GM19193 (cell line): Measurements from ENCODE around the gene CYP1A1.

Source experiments
- POLR2A ChIP-seq: IDR thresholded peaks from 4 replicates; pipeline ENCODE4 v1.6.1; 2011; ENCODE audit not compliant: insufficient read depth, insufficient read length; ENCODE audit errors: extremely low read depth

Gene CYP1A1, protein sequence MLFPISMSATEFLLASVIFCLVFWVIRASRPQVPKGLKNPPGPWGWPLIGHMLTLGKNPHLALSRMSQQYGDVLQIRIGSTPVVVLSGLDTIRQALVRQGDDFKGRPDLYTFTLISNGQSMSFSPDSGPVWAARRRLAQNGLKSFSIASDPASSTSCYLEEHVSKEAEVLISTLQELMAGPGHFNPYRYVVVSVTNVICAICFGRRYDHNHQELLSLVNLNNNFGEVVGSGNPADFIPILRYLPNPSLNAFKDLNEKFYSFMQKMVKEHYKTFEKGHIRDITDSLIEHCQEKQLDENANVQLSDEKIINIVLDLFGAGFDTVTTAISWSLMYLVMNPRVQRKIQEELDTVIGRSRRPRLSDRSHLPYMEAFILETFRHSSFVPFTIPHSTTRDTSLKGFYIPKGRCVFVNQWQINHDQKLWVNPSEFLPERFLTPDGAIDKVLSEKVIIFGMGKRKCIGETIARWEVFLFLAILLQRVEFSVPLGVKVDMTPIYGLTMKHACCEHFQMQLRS

GRCh38 chr15:74725225-74725774 lies at the start of gene CYP1A1:
Gene CYP1A1, minus strand, starts transcription at chr15:74725528. Its CDS starts 2,431 bp downstream, at chr15:74723097.
- no peak for TF ChIP-seq POLR2A

DNA sequence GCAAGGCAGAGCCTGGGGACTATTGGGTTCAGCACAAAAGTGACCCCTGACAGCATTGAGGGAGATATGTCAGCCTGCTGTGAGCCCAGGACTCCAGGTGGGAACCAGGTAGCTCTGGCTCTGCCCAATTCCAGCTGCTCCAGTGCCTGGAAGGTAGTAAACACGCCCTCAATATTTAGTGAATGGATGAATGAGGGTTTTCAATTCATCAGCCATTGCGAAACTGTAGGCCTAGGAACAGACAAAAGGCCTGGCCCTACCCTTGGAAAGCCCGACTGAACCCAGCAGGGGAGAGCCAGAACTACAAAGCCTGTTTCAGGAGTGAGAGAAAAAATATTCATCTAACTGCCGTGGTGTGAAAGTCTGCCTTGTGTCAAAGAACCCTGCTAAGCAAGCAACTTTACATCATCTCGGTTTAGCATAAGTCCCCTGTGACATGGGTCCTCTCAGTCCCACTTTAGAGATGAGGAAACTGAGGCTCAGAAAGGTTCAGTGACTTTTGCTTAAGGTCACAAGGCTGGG lies 48.5 kb upstream of the CYP1A1 start:
- TF ChIP-seq POLR2A: no peak

DNA sequence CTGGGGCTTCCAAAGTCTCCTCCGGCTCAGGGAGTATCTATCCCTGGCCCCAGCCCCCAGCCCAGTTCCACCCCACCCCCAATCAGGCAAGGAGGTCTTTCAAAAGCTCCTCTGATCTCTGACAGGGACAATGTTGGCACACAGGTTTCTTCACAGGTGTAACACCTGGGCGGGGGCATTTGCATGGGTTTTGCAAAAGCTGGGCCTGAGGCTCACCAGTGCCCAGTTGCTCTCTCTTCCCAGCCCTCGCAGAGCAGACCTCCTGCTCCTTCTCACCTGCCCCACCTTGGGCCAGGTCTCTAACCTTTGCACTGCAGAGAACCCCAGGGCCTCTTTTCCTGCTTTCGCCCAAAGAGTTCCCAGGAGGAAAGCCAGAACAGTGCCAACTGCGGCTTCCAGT lies 48.0 kb upstream of the CYP1A1 start:
- no peak for TF ChIP-seq POLR2A

DNA sequence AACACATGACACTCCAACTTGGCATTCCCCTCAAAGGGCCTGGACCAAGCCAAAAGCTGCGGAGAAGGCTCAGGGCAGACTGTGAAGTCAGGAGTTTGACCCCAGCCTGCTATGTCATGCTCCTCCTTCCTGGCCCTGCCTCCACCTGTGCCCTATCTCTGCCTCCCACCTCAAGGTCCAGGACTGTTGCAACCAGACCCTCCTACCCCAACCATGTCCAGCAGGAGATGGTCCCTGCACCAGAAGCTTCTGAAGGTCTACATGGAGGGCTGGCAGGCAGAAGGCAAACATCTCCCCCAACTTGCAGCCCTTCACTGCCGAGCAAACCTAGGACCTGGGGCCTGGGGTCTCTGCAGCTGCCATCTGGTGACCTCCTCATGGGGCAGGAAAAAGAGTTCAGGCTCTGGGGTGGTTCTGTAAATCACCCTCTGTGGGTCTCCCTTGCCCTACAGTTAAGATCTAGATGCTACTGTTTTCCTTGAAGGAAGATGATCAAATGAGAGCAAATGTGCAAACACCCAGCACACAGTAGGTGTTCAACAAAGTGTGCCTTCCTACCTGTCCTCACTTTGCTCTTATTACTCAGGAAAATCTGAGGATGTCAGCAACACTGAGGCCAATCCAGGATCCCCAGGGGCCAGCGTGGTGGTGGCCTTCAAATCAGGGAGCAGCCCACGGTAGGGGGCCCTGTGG lies 45.0 kb upstream of the CYP1A1 start:
- no peak for TF ChIP-seq POLR2A

GRCh38 chr15:74769463-74770025 lies 44.2 kb upstream of the CYP1A1 start:
- TF ChIP-seq POLR2A: no peak

- TF ChIP-seq POLR2A: no peak
Observed at GRCh38 chr15:74768771-74769342, 43.5 kb upstream of the CYP1A1 start.

- TF ChIP-seq POLR2A: no peak
Observed at GRCh38 chr15:74768099-74768770, 42.9 kb upstream of the CYP1A1 start.

DNA sequence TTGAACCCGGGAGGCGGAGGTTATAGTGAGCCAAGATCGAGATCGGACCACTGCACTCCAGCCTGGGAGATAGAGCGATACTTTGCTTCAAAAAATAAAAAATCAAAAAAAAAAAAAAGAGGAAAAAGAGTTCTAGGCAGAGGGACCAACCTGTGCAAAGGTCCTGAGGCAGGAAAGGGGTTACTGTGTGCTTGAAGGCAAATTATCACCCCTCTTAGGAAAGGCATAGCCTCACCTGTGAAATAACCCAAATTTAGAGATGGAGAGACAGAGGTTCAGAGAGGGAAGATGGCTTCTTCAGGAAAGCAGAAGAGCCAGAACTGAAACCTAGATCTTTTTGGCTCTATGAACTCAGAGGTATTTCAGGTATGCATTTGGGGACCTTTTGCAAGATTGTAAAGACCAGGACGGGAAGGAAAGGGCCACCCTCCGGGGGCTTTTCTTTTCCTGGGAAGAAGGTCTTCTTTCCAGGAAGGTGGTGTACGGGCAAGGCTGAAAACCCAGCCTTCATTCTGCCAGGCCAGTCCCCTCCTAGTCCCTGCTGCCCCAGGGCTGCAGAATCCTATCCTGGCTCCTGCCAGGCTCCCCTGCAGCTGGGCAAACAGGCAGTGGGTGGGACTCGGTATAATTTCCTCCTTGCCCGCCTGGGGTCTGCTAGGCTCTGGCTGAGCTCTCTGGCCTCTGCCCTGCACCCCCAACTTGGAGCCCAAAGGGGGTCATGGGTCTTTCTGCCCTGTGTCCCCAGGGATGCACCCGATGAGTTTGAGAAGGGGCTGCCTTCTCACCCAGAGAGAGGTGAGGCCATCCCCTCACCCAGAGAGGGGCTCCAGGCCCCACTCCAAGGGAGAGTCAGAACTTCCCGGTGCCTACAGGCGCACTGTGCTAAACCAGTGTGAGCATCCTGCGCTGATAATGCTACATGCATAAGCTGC lies 42.1 kb upstream of the CYP1A1 start:
- TF ChIP-seq POLR2A: no peak

DNA sequence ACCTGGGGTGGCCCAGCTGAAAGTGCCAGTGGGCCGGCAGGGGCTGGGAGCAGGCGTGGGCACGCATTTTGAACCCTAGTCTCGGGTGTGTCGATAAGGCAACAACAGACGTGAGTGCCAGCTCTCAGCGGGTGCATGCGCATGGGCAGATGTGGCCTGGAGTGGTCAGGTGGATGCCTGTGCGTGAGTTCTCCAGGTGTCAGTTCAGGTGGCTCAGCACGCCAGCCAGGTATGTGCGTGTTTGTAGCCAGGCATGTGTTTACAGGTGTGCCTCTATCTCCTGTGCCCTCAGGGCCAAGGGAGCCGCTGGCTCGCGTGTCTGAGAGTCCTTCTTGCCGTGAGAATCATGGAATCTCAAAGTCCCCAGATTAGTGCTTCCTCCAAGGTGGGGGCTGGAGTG lies 38.1 kb upstream of the CYP1A1 start:
- no peak for TF ChIP-seq POLR2A

DNA sequence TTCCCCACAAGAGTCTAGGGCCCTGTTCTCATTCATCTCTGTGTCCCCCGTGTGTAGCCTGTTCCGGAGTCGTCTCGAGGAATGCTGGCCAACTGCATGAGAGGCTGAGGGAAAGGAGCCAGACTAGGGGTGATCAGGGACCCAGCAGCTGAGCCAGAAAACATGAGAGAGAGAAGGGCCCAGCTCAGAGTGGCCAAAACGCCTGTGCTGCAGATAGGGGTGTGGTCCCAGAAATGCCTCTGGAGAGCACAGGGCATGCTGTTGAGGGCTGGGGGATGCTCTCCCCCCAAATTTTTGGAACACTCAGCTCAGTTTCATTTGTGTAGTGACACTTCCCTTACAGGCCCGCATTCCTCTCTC lies 37.4 kb upstream of the CYP1A1 start:
- TF ChIP-seq POLR2A: no peak

DNA sequence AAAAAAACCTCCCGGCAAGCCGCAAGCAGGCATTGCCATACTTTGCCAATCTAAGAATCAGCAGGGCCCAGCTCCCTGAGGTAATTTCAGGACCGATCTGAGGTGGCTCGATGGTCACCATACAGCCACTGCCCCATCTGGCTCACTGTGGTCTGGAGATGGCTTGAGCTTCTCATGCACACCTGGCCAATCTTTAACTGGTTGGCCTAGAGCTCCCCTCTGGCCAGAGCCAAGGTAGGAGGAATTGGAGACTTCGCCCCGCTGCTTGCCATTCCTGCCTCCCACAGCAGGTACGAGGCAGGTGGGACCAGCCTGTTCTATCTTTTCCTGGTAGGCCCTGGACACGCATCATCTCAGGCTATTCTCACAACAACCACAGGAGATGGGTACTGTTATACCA lies 33.4 kb upstream of the CYP1A1 start:
- no peak for TF ChIP-seq POLR2A

DNA sequence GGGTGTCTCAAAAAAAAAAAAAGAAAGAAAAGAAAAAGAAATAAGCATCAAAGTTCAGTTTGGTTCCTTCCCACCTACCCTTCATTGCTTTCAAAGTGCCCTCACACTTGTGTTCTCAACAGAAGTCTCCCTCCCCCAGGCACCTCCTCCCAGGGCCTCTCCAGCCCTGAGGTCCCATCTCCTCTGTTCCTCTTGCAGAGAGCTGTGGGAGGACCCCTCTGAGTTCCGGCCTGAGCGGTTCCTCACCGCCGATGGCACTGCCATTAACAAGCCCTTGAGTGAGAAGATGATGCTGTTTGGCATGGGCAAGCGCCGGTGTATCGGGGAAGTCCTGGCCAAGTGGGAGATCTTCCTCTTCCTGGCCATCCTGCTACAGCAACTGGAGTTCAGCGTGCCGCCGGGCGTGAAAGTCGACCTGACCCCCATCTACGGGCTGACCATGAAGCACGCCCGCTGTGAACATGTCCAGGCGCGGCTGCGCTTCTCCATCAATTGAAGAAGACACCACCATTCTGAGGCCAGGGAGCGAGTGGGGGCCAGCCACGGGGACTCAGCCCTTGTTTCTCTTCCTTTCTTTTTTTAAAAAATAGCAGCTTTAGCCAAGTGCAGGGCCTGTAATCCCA lies 29.4 kb upstream of the CYP1A1 start:
- no peak for TF ChIP-seq POLR2A

- no peak for TF ChIP-seq POLR2A
Observed at GRCh38 chr15:74752531-74752930, 27.2 kb upstream of the CYP1A1 start.
